Activated CD8-positive, alpha-beta memory T cell treated with anti-CD3 and anti-CD28 coated beads, Interleukin-2, amount 50 U/mL, for 48 hours (primary cell): ENCODE measurements around the gene ARHGEF10L.

Experiments used
- DNase-seq: peaks from one replicate; pipeline ENCODE4 v3.0.0-alpha.2; 2020

Gene ARHGEF10L

GRCh38 chr1:17572264-17572985 is 32.9 kb downstream of the ARHGEF10L start:
- no peak for DNase-seq

GRCh38 chr1:17573518-17574041 is 34.1 kb downstream of the ARHGEF10L start:
- no peak for DNase-seq

- DNase-seq = no peak
These were observed 35.0 kb downstream of the ARHGEF10L start for GRCh38 chr1:17574516-17574915.

GRCh38 chr1:17575797-17576518 is 36.5 kb downstream of the ARHGEF10L start:
- no peak for DNase-seq

GRCh38 chr1:17576519-17576853 is 37.0 kb downstream of the ARHGEF10L start:
- DNase-seq = no peak

GRCh38 chr1:17577907-17578297 is 38.4 kb downstream of the ARHGEF10L start:
- no peak for DNase-seq

- DNase-seq = no peak
These were observed 40.7 kb downstream of the ARHGEF10L start for GRCh38 chr1:17579951-17580939.

- DNase-seq = no peak
These were observed 42.1 kb downstream of the ARHGEF10L start for GRCh38 chr1:17581389-17582123.

- DNase-seq = no peak
These were observed 42.8 kb downstream of the ARHGEF10L start for GRCh38 chr1:17582124-17582774.

- no peak for DNase-seq
These were observed 45.0 kb downstream of the ARHGEF10L start for GRCh38 chr1:17584539-17584938.

GRCh38 chr1:17585266-17585987 is 45.9 kb downstream of the ARHGEF10L start:
- no peak for DNase-seq

- no peak for DNase-seq
These were observed 46.9 kb downstream of the ARHGEF10L start for GRCh38 chr1:17586172-17586964.

GRCh38 chr1:17587693-17588047 is 48.2 kb downstream of the ARHGEF10L start:
- DNase-seq = no peak

- no peak for DNase-seq
These were observed 48.8 kb downstream of the ARHGEF10L start for GRCh38 chr1:17588048-17588871.

- DNase-seq = no peak
These were observed 52.4 kb downstream of the ARHGEF10L start for GRCh38 chr1:17591814-17592430.

- no peak for DNase-seq
These were observed 54.5 kb downstream of the ARHGEF10L start for GRCh38 chr1:17594026-17594425.

GRCh38 chr1:17594690-17595601 is 55.4 kb downstream of the ARHGEF10L start:
- no peak for DNase-seq

- DNase-seq = no peak
These were observed 56.1 kb downstream of the ARHGEF10L start for GRCh38 chr1:17595602-17595925.
